ENCODE measurements around the gene GREB1L.

DNA sequence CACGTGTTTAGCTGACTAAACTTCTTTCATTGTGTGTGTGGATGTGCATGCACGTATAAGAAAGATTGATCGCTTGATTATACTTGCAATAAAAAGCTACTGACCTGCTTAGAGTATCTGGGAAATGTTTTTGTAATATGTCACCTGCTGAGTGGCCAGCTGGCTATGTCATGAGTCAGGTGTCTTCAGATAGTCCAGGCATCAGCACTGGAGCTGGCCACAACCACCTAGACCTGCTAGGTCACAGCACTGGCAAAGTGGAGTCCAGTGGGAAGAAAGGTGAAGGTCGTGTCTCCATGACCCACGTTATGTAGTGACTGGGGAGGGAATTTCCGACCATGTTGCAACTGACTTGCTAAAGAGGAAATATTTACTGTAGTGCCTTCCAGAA, 211.5 kb downstream of the GREB1L start:
- TF ChIP-seq CTCF (conservative IDR thresholded peaks at IDR 0.05; ENCODE audit: low read length): no peak
- TF ChIP-seq EZH2phosphoT487 (IDR thresholded peaks at IDR 0.05; ENCODE audit: borderline replicate concordance, low read depth, low read length): no peak
